ENCODE data around the gene TMED7.

TMED7 gene

DNA sequence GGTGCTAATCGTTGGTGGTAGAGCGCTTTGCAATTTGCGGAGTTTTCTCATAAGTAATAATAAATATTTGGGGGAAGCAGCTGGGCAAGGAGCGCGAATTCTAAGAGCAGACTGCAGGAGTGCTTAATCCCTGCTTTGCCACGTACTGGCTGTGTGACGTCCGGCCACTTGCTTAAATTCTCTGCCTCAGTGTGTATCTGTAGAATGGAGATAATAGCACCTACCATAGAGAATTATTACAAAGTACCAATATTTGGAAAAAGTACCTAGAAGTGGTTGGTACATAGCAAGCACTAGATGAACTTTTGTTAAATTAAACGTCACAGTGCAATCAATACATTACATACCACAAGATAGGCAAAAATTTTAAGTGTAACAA, 598 bp upstream of the TMED7 start:
- no peak for DNase-seq

DNA sequence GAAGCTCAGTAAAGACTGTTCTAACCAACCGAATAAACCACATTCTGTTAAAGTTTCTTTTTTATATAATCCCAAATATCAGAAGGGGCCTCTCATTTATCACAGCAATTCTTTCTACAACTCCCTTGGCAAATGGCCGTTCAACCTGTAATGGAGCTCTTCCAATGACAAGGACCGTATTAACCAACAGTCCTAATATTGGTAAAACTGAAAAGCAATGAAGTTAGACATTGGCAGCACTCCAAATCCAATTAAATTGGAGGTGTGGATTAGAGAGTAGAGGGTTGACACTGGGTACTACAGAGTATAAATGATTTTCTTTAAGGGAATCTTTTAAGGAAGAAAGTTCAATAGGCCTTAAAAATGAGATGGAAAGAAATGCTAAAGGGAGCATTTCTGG, 842 bp downstream of the TMED7 start:
- DNase-seq: no peak

GRCh38 chr5:115623658-115624057, 2.2 kb downstream of the TMED7 start:
- DNase-seq: no peak

DNA sequence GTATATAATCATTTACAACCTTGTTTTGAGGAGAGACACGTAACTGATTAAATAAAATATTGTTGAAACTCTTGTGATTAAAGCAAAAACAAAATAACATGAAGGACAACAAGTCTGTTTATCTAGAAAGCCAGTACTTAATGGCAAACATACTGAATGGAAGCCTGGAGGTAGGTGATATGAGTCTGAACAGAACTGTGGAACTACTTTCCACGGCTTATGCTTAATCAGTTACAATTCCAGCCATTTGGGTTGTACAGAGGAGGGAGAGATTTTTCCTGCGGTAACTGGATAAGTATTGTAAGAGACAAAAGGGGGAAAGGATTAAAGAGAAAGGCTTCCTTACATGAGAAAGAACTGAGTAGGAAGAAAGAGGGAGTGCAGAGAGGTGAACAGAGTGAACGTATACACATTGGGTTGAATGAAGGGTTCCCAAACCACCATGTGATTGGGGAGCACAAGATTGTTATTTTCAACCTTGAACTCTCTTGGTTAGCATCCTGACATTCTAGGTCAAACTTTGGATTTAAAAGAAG, 4.4 kb downstream of the TMED7 start:
- no peak for DNase-seq

GRCh38 chr5:115616892-115617291, 8.9 kb downstream of the TMED7 start:
- no peak for DNase-seq

DNA sequence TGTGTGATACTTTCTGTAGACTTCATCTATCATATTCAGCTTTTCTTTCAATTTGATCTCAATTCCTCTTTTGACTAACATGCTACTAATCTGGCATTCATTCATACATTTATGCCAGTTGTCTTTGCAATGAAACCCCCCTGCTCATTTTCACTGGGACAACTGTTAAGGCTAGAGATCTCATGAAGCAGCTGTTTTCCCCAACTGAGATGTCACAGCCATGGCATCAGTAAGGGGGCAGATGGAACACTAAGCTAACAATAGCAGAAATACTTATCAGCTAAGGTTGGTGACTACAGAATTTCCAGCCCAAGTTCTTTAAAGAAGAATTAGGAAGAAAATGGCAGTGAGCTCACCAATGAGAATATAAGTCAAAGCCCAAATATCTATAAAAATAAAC, 9.4 kb downstream of the TMED7 start:
- no peak for DNase-seq

- no peak for DNase-seq
These were observed 14.0 kb downstream of the TMED7 start for GRCh38 chr5:115611873-115612272.

DNA sequence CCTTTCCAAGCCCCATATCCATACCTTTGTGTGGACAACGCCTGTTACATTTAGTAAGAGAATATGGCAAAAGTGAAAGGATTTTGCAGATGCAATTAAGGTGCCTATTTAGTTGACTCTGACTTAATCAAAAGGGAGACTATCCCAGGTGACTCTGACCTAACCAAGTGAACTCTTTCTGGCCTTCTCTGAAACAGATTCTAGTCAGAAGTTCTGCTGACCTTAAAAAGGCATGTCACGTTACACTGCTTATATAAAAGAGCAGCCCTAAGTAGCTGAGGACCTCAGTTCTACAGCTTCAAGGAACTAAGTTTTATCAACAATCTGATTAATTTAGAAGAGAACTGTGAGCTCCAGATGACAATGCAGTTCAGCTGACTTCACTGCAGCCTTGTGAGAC, 17.9 kb downstream of the TMED7 start:
- no peak for DNase-seq

GRCh38 chr5:115605436-115605835, 20.4 kb downstream of the TMED7 start:
- no peak for DNase-seq

DNA sequence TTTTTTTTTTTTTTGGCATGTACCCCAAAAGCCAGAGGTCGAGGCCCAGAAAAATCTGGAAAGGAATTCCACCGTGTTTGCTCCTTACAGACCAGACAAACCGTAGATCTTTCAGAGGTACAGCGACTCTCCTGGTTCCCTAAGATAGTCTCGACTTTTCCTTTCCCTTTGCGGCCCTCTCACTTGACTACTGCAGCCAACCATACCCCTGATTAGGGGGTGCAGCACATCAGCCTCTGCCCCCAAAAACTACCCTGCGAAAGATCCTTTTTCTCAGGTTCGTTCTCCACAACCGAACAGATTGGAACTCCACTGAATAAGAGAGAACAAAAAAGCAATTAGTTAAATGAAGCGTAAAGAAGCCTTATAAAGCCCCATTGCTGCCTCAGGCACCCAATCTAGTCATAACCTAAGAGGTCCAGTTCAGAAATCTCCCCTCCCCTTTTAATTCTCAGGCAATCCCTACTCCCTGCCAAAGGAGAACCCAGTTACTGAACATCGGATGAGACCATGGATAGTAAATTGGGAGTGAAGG, 23.2 kb downstream of the TMED7 start:
- no peak for DNase-seq

DNA sequence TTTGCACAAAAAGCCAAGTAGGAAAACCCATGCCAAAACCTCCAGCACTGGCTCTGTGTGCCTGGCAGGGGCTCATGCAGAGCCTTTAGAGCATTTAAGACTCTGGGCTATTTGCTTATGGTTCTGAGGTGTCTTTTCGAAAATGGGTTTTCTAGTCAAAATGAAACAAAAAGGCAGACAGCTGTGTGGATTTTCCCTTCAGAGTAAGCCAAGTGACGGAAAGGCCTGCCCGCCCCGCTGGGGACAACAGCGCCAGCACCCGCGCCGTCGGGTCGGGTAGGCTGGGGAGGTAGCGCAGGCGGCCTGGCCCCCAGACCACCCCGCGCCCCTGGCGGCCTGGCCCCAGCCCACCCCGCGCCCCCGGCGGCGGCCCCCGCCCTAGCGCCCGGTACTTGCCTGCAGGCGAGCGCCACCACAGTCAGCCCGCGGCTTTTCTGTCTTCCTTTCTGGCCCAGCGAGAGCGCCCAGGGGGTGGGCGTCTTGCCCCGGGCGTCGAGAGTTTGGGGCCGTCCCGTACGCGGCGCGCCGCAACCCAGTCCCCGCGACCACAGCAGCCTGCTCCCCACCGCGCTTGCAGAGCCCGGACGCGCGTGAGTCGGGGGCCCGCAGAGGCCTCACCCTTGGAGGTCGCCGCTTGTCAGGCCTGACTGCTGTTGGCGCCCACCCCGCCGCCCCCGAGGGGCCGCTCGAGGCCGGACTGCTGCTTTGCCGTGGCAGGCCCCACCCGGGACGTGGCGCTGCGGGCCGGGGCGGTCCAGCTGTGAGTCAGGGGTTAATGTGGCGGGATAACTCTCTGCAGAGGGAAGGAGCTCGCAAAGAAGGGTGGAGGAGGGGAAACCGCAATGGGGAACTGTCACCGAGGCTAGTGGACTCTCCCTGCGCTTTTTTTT, 23.9 kb downstream of the TMED7 start, which contains the start of gene TICAM2:
TICAM2 (minus strand) TSS at position 779 of the 890 bp plus-strand sequence. CDS start 21,223 bp downstream, outside the sequence.
- peak; percentile 66 for DNase-seq

- no peak for DNase-seq
These were observed 25.1 kb downstream of the TMED7 start for GRCh38 chr5:115600766-115601165.

GRCh38 chr5:115599924-115600323, 25.9 kb downstream of the TMED7 start:
- no peak for DNase-seq

DNA sequence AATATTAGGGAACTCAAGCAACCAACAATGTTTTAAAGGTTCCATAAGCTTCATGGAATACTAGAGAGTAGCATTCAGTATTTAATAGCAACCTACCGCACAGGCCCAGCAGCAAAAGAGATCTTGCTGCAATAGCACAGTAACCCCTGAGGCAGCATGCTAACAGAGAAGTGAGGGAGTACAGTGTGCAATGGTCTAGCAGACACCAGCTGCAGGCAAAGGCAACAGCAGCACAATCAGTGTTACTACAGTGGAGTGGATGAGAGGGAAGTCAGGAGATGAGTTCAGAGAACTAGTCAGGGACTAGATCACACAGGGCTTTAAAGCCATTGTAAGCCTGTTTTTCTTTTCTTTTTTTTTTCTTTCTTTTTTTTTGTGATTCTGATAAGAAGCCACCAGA, 26.3 kb downstream of the TMED7 start:
- no peak for DNase-seq

GRCh38 chr5:115594128-115595047, 31.4 kb downstream of the TMED7 start:
- DNase-seq: no peak

- DNase-seq: no peak
These were observed 36.8 kb downstream of the TMED7 start for GRCh38 chr5:115589043-115589442.

DNA sequence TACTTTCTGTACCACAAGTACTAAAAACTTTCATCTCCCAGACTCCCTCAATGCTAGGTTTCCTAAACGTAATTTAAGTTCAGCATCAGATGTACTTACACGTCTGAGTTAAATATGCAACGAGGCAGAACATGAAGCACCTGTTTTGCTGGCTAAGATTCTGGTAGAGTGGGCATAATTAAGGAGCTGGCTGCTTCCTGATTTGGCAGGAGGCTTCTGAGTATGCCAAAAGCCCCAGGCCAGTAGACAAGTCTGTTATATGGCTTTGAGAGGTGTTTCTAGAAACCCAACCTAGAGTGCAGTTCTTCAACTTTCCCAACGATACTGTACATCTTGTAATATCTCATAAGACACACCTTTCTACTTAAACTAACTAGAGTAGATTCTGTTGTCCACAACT, 37.2 kb downstream of the TMED7 start:
- no peak for DNase-seq

GRCh38 chr5:115586525-115587146, 39.2 kb downstream of the TMED7 start:
- no peak for DNase-seq

DNA sequence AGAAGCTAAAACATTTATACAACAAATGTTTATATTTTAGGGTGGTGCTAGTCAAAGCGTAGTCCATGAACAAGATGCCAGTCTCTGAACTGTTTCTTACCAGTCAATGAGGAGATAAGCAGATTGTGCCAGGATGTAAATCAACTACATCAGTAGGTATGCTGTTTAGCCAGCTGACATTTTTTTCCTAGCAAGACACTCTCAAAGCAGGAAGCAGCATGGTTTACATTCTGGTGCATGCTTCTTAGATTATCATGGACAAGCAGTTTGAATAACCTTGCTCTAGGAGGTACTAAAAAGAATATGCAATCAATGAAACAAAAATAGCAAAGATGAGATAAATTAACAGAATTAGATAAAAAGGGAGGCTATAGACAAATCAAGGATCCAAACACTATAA, 40.6 kb downstream of the TMED7 start:
- DNase-seq: no peak

DNA sequence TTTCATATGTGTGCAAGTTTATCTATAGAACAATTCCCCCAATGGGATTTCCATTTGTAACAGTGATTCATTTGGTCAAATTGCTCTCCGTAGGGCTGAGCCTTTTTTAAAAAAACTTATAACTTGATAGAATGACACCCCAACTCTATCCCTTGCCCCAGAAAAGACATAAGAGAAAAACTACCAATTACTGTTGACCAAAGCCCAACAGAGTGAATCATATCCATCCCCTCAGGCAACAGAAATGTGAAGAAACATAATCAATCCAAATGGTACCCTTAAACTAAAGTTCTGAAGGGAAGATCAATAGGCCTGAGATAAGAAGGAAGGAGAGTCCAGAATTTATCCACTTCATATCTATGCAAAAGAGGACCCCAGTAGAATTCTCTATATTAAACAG, 41.3 kb downstream of the TMED7 start:
- DNase-seq: no peak

- no peak for DNase-seq
These were observed 42.4 kb downstream of the TMED7 start for GRCh38 chr5:115583474-115583873.

DNA sequence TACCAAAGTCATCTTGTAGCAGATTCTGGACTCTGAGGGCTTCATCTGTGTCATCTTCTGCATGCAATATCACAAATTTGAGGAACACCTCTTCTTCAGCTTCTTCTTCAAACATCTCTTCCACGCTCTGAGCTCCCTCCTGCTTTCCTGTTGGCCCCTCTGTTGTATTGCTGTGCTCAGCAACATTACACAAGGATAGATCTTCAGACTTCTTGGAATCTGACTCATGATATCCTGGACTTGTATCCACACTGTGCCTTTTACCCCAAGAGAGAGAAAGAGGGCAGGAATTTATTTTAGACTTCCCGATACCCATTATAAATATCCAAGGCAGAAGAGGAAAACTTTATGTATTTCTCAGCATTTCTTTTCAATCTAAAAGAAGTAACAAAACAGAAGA, 44.9 kb downstream of the TMED7 start:
- no peak for DNase-seq

DNA sequence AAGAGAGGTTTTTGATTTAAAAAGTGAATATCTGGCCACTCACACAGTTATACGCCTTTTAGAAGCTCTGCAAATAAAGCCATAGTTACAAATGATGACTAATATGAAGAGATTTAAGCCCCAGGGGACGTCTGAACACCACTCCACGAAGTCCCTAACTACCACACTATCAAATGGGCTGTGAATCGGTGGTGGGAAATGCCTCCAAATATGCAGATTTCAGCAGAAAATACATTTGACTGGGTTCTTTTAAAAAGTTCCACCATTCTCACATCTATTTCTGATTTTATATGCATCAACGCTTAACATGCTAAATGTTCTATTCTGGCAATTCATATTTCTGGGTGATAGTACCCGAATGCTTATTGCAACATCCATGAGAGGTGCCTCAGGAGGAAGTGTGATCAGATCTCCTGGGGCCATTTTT, 46.1 kb downstream of the TMED7 start:
- no peak for DNase-seq

Measured in activated naive CD4-positive, alpha-beta T cell treated with Interleukin-2 at 50 U/mL for 16 hours (primary cell).